Peyer's patch (tissue), 4 donors: ENCODE results near the gene DENND1B.

Experiments
- POLR2A ChIP-seq, 2 donors: fragments of 450-650 bp; IDR thresholded peaks; one replicate each; pipeline ENCODE4 v1.5.1; 2017; ENCODE audit warnings: antibody characterized with exemption in 2 of 2, mild to moderate bottlenecking in 2 of 2, moderate library complexity in 2 of 2
- TF ChIP-seq, protein P1 (sequence below), 6 experiments: fragments of 450-650 bp in 4 of 6; fragments of 200-600 bp in 2 of 6; sonication (generic) in 1 of 6; IDR thresholded peaks; one replicate each; pipeline ENCODE4 v1.5.1; 2017 to 2019; ENCODE audit warnings: antibody characterized with exemption in 6 of 6, mild to moderate bottlenecking in 3 of 6, moderate library complexity in 1 of 6

DNA sequence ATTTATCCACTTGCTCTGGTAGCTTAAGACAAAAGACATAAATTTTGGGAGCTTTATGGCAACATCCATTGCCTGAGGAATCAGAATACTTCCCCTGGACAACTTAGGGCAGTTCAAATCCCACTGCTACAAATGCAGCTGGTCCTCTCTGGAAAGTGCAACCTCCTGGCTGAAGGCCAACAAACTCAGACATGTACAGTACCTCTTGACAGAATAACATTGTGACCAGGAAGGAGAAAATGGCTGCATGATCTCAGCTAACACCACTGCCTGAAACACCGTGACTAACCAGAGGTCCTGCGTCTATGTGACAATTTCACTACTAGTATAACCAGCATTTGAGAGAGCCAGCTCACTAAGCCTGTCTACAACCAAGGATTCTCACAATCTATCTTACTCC lies 288.3 kb downstream of the DENND1B start:
- TF ChIP-seq, protein P1, sequence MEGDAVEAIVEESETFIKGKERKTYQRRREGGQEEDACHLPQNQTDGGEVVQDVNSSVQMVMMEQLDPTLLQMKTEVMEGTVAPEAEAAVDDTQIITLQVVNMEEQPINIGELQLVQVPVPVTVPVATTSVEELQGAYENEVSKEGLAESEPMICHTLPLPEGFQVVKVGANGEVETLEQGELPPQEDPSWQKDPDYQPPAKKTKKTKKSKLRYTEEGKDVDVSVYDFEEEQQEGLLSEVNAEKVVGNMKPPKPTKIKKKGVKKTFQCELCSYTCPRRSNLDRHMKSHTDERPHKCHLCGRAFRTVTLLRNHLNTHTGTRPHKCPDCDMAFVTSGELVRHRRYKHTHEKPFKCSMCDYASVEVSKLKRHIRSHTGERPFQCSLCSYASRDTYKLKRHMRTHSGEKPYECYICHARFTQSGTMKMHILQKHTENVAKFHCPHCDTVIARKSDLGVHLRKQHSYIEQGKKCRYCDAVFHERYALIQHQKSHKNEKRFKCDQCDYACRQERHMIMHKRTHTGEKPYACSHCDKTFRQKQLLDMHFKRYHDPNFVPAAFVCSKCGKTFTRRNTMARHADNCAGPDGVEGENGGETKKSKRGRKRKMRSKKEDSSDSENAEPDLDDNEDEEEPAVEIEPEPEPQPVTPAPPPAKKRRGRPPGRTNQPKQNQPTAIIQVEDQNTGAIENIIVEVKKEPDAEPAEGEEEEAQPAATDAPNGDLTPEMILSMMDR (IDR thresholded peaks at IDR 0.05) = no peak
- no peak for TF ChIP-seq POLR2A (IDR thresholded peaks at IDR 0.05)
